ENCODE data around the gene SPAG9. TPM values are rescaled to one million over a fixed set of nuclear protein-coding genes. Genes with fewer than 3 reads are reported as not detected.

The SPAG9 gene
- total RNA-seq, 1 experiment from 2014 or later, result 77.6 TPM

DNA sequence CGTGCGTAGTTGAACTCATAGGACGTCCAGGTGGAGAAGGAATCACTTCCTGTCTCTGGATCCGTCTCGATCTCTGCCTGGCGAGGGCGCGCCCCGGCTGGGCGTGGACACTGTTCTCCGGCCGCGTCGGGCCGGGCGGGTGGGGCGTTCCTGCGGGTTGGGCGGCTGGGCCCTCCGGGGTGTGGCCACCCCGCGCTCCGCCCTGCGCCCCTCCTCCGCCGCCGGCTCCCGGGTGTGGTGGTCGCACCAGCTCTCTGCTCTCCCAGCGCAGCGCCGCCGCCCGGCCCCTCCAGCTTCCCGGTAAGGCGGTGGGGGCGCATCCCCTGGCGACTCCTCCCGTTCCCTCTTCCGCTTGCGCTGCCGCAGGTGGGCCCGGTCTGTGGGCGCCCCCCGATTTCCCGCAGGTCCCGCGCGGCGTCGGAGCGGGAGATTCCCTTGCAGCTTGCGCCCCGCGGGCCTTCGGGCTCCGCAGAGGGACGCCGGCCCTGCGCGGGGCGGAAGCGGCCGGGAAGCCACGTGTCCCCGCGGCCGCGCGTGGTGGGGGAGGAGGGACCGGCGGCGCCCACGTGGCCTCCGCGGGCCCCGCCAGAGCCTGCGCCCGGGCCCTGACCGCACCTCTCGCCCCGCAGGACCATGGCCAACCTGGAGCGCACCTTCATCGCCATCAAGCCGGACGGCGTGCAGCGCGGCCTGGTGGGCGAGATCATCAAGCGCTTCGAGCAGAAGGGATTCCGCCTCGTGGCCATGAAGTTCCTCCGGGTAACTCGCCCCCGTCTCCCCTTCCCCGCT is 45.7 kb upstream of the SPAG9 start, which contains the start of gene NME2:
NME2 (plus strand) TSS at position 214 of the 789 bp plus-strand sequence; CDS start at position 634, 420 bp downstream.
- peak within 1 kb of the TSS; percentile 94 for H3K4me2 ChIP-seq (ENCODE audit: low read length)
- peak; percentile 90 for ATAC-seq
- peak within 1 kb of the TSS; percentile 90 to 91 for H3K4me3 ChIP-seq (replicated peaks in 1 of 2; ENCODE audit: low read depth in 1 of 2, low read length in 2 of 2)
- peak within 1 kb of the TSS; percentile 96 for H3K27ac ChIP-seq (ENCODE audit: low read depth, low read length)
- peak; percentile 76 for DNase-seq (ENCODE audit: low read depth, low spot score)
- peaks cover 52 to 60% of the 10 kb centered on the region in 2 experiments for H3K36me3 ChIP-seq (ENCODE audit: control insufficient read depth in 1 of 2, insufficient read depth in 2 of 2, low read length in 2 of 2)
- ChIA-PET CTCF (interaction anchor here (0.7 to 1.7 kb wide), 4 partner anchors 12 to 166 kb away, joined by 3 to 14 read pairs (median 4); partner anchors contain the start of gene NME1), RAD21 (ENCODE audit: low non-redundant PET in 1 of 2, low total read pairs in 2 of 2, uncharacterized antibody in 2 of 2, unreplicated experiment in 2 of 2) (no interaction called here), POLR2A (interaction anchor here (0.7 to 2.3 kb wide), 4 partner anchors 9 to 300 kb away, joined by 3 to 9 read pairs (median 5); partner anchors contain the start of genes NME1, SPAG9 and TOB1)
- peaks cover 25% of the 10 kb centered on the region; the same call in 1 of the 2 replicates for H4K20me1 ChIP-seq (ENCODE audit: insufficient read depth)
- H3K4me1 ChIP-seq (ENCODE audit: control insufficient read depth in 1 of 2, insufficient read depth in 2 of 2, low read length in 2 of 2), result peaks cover 13 to 24% of the 10 kb centered on the region in 2 experiments; a peak in 3 of 4 replicates
- no peak within 1 kb of the TSS for H2AFZ ChIP-seq (ENCODE audit: low read depth, low read length, poor library complexity, severe bottlenecking)
- H3K27me3 ChIP-seq (ENCODE audit: insufficient read depth, low read length), result no peaks in the 10 kb centered on the region
- H3K9me2 ChIP-seq (ENCODE audit: insufficient read depth), result no peaks in the 10 kb centered on the region
- no TSS peak for BruUV-seq (replicated peaks)
- H3K79me2 ChIP-seq (ENCODE audit: insufficient read depth, low read length), result peaks cover 72% of the 10 kb centered on the region
- H3K9ac ChIP-seq (ENCODE audit: low read length), result peak within 1 kb of the TSS; percentile 99
- no peaks in the 10 kb centered on the region for H3K9me3 ChIP-seq (ENCODE audit: control insufficient read depth in 1 of 2, insufficient read depth in 1 of 2, low read depth in 1 of 2, low read length in 2 of 2)
- intact Hi-C loops (cut with micrococcal nuclease), result loop anchor here (5.0 kb wide), 1 partner anchor 164 kb away; no protein-coding TSS in a partner anchor
- TF ChIP-seq, protein P1, sequence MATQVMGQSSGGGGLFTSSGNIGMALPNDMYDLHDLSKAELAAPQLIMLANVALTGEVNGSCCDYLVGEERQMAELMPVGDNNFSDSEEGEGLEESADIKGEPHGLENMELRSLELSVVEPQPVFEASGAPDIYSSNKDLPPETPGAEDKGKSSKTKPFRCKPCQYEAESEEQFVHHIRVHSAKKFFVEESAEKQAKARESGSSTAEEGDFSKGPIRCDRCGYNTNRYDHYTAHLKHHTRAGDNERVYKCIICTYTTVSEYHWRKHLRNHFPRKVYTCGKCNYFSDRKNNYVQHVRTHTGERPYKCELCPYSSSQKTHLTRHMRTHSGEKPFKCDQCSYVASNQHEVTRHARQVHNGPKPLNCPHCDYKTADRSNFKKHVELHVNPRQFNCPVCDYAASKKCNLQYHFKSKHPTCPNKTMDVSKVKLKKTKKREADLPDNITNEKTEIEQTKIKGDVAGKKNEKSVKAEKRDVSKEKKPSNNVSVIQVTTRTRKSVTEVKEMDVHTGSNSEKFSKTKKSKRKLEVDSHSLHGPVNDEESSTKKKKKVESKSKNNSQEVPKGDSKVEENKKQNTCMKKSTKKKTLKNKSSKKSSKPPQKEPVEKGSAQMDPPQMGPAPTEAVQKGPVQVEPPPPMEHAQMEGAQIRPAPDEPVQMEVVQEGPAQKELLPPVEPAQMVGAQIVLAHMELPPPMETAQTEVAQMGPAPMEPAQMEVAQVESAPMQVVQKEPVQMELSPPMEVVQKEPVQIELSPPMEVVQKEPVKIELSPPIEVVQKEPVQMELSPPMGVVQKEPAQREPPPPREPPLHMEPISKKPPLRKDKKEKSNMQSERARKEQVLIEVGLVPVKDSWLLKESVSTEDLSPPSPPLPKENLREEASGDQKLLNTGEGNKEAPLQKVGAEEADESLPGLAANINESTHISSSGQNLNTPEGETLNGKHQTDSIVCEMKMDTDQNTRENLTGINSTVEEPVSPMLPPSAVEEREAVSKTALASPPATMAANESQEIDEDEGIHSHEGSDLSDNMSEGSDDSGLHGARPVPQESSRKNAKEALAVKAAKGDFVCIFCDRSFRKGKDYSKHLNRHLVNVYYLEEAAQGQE (IDR thresholded peaks at IDR 0.05; ENCODE audit: low read depth), result no peak
- TF ChIP-seq TCF7L2 (IDR thresholded peaks at IDR 0.05; ENCODE audit: borderline replicate concordance, extremely low read depth, insufficient read depth, insufficient read length) (no peak), ZNF274 (IDR thresholded peaks at IDR 0.05; ENCODE audit: low read depth, low read length) (no peak), JUND (IDR thresholded peaks at IDR 0.05) (no peak), SIN3A (IDR thresholded peaks at IDR 0.05; ENCODE audit: low read depth) (peak; percentile 76), SRF (IDR thresholded peaks at IDR 0.05; ENCODE audit: low read depth) (no peak), RAD21 (IDR thresholded peaks at IDR 0.05; ENCODE audit: low read depth) (no peak), CEBPB (IDR thresholded peaks at IDR 0.05; ENCODE audit: low read depth) (no peak), EZH2phosphoT487 (IDR thresholded peaks at IDR 0.05; ENCODE audit: borderline replicate concordance) (no peak), CBX3 (IDR thresholded peaks at IDR 0.05; ENCODE audit: low read depth) (no peak; the same call in 1 of the 2 replicates), EZH2 (IDR thresholded peaks at IDR 0.05) (no peak), ELF1 (IDR thresholded peaks at IDR 0.05; ENCODE audit: borderline replicate concordance, low read depth) (no peak; the same call in 1 of the 2 replicates), POLR2AphosphoS5 (IDR thresholded peaks at IDR 0.05; ENCODE audit: low read depth, low read length) (peak; percentile 99), SP1 (IDR thresholded peaks at IDR 0.05; ENCODE audit: low read depth) (0 out of 2 replicates have a peak, but pooled peaks have one; percentile 52)
- TF ChIP-seq, protein P2, sequence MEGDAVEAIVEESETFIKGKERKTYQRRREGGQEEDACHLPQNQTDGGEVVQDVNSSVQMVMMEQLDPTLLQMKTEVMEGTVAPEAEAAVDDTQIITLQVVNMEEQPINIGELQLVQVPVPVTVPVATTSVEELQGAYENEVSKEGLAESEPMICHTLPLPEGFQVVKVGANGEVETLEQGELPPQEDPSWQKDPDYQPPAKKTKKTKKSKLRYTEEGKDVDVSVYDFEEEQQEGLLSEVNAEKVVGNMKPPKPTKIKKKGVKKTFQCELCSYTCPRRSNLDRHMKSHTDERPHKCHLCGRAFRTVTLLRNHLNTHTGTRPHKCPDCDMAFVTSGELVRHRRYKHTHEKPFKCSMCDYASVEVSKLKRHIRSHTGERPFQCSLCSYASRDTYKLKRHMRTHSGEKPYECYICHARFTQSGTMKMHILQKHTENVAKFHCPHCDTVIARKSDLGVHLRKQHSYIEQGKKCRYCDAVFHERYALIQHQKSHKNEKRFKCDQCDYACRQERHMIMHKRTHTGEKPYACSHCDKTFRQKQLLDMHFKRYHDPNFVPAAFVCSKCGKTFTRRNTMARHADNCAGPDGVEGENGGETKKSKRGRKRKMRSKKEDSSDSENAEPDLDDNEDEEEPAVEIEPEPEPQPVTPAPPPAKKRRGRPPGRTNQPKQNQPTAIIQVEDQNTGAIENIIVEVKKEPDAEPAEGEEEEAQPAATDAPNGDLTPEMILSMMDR (IDR thresholded peaks at IDR 0.05 in 2 of 3, conservative IDR thresholded peaks at IDR 0.05 in 1 of 3; ENCODE audit: borderline replicate concordance in 1 of 3, insufficient read depth in 1 of 3, low read depth in 2 of 3, low read length in 2 of 3), result no peak
- TF ChIP-seq, protein P3, sequence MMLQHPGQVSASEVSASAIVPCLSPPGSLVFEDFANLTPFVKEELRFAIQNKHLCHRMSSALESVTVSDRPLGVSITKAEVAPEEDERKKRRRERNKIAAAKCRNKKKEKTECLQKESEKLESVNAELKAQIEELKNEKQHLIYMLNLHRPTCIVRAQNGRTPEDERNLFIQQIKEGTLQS (IDR thresholded peaks at IDR 0.05), result no peak
- TF ChIP-seq, protein P4, sequence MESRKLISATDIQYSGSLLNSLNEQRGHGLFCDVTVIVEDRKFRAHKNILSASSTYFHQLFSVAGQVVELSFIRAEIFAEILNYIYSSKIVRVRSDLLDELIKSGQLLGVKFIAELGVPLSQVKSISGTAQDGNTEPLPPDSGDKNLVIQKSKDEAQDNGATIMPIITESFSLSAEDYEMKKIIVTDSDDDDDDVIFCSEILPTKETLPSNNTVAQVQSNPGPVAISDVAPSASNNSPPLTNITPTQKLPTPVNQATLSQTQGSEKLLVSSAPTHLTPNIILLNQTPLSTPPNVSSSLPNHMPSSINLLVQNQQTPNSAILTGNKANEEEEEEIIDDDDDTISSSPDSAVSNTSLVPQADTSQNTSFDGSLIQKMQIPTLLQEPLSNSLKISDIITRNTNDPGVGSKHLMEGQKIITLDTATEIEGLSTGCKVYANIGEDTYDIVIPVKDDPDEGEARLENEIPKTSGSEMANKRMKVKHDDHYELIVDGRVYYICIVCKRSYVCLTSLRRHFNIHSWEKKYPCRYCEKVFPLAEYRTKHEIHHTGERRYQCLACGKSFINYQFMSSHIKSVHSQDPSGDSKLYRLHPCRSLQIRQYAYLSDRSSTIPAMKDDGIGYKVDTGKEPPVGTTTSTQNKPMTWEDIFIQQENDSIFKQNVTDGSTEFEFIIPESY (IDR thresholded peaks at IDR 0.05; ENCODE audit: extremely low read depth, insufficient replicate concordance, low read length), result no peak
- TF ChIP-seq, protein P5, sequence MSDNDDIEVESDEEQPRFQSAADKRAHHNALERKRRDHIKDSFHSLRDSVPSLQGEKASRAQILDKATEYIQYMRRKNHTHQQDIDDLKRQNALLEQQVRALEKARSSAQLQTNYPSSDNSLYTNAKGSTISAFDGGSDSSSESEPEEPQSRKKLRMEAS (IDR thresholded peaks at IDR 0.05), result peak; percentile 86
